HEK293T (cell line): ENCODE measurements around the gene SLC24A4.

Source experiments
- CTCF ChIA-PET: fragments of 350-600 bp; formaldehyde crosslinking; extraction: SDS; loops from one replicate; lab custom pipeline; 2021; ENCODE audit warnings: antibody characterized with exemption, inconsistent platforms; lab: Yijun Ruan, JAX
- POLR2A ChIA-PET: fragments of 350-600 bp; formaldehyde crosslinking; extraction: SDS; loops from one replicate; lab custom pipeline; 2020; ENCODE audit warnings: antibody characterized with exemption, inconsistent platforms; lab: Yijun Ruan, JAX
- DNase-seq: peaks from one replicate; pipeline ENCODE4 v3.0.0; 2012; ENCODE audit warnings: mixed read lengths; ENCODE audit errors: extremely low spot score
- ARNT ChIP-seq: fragments of 450-650 bp; IDR thresholded peaks from 2 replicates; pipeline ENCODE4 v1.6.1; 2017; ENCODE audit warnings: mild to moderate bottlenecking
- BHLHE40 ChIP-seq: fragments of 450-650 bp; IDR thresholded peaks from 2 replicates; pipeline ENCODE4 v1.6.1; 2016; ENCODE audit warnings: mild to moderate bottlenecking, moderate library complexity, borderline replicate concordance
- CTBP1 ChIP-seq: fragments of 450-650 bp; IDR thresholded peaks from 2 replicates; pipeline ENCODE4 v1.6.1; 2016; ENCODE audit warnings: borderline replicate concordance
- ELF4 ChIP-seq: fragments of 450-650 bp; IDR thresholded peaks from 2 replicates; pipeline ENCODE4 v1.6.1; 2017; ENCODE audit warnings: antibody characterized with exemption
- FOXA1 ChIP-seq: fragments of 450-650 bp; IDR thresholded peaks from 2 replicates; pipeline ENCODE4 v1.6.1; 2016; ENCODE audit warnings: mild to moderate bottlenecking
- FOXK2 ChIP-seq: fragments of 450-650 bp; IDR thresholded peaks from 2 replicates; pipeline ENCODE4 v1.6.1; 2016; ENCODE audit warnings: mild to moderate bottlenecking
- FOXM1 ChIP-seq: fragments of 450-650 bp; IDR thresholded peaks from 2 replicates; pipeline ENCODE4 v1.6.1; 2017; ENCODE audit warnings: mild to moderate bottlenecking, borderline replicate concordance
- HDGF ChIP-seq: fragments of 450-650 bp; IDR thresholded peaks from 2 replicates; pipeline ENCODE4 v1.6.1; 2017; ENCODE audit warnings: antibody characterized with exemption, borderline replicate concordance
- L3MBTL2 ChIP-seq: fragments of 450-650 bp; conservative IDR thresholded peaks from 2 replicates; pipeline ENCODE4 v1.6.1; 2016; ENCODE audit warnings: mild to moderate bottlenecking
- LEF1 ChIP-seq: fragments of 450-650 bp; IDR thresholded peaks from 2 replicates; pipeline ENCODE4 v1.6.1; 2017; ENCODE audit warnings: mild to moderate bottlenecking, borderline replicate concordance
- NFRKB ChIP-seq: fragments of 450-650 bp; IDR thresholded peaks from 2 replicates; pipeline ENCODE4 v1.6.1; 2016; ENCODE audit warnings: mild to moderate bottlenecking, moderate library complexity
- SP1 ChIP-seq: fragments of 450-650 bp; IDR thresholded peaks from 2 replicates; pipeline ENCODE4 v1.6.1; 2017
- SUZ12 ChIP-seq: fragments of 450-650 bp; IDR thresholded peaks from 2 replicates; pipeline ENCODE4 v1.6.1; 2016; ENCODE audit warnings: mild to moderate bottlenecking
- TARDBP ChIP-seq: fragments of 450-650 bp; IDR thresholded peaks from 2 replicates; pipeline ENCODE4 v1.6.1; 2016
- ZNF384 ChIP-seq: fragments of 450-650 bp; IDR thresholded peaks from 2 replicates; pipeline ENCODE4 v1.6.1; 2016
- TF ChIP-seq, protein P1 (sequence below): fragments of 450-650 bp; IDR thresholded peaks from 2 replicates; pipeline ENCODE4 v1.6.1; 2016

The SLC24A4 gene

DNA sequence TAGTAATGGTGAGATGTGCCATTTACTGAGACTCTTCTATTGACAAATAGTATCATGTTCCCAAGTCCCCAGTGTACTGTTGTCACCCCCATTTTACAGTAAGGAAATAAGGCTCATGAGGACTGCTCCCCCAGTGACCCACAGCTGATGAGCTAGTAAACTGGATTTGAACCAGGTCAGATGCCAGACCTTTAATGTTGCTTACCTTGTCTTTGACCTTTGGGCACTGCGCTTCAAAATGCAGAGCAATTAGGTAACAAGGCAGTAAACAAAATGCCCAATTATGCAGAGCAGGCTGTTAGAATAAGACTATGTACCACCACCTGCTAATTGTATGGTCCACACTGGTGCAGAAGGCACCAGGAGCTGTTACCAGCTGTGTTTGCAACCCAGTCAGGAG, 152.1 kb downstream of the SLC24A4 start:
- no peak for TF ChIP-seq TARDBP
- TF ChIP-seq NFRKB: no peak
- no peak for TF ChIP-seq SP1
- TF ChIP-seq HDGF: no peak
- TF ChIP-seq ZNF384: no peak
- TF ChIP-seq FOXM1: no peak
- TF ChIP-seq L3MBTL2: no peak
- no peak for TF ChIP-seq BHLHE40
- no peak for TF ChIP-seq CTBP1
- no peak for TF ChIP-seq FOXK2
- TF ChIP-seq FOXA1: no peak
- TF ChIP-seq ARNT: no peak
- ChIA-PET POLR2A (no interaction called here), CTCF (no interaction called here)
- DNase-seq: no peak

DNA sequence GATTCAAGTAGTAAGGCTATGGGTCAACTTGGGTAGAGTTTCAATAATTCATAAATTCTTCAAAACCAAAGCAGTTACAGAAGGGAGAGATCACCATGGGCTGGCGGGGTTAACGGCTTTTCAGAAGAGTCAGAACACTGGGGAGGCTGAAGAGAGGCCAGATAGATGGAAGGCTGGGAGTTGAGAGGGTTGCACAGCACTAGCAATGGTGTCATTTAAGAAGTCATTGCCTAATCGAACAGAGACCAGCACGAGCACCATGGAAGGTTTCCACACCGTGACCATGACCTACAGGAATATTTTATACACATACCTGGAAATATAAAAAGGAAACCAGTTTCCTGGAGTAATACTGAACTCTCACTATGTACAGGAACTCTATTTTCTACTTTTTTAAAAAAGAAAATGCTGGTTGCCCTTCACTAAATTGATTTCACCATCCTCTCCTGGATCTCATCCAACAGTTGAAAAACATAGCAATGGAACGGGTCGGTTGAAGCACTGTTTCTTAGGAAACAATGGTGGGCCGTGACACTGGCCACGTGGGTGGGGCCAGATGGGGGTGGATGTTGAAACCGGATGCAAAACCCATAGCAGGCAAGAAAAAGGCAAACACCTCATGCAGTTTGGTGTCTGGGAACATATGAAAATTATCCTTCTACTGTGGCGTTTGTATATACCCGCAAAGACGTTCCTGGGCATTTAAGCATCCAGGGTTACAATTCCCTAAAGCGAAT, 152.7 kb downstream of the SLC24A4 start:
- ChIA-PET POLR2A (no interaction called here), CTCF (no interaction called here)
- DNase-seq: no peak
- TF ChIP-seq CTBP1 (no peak), FOXM1 (no peak), FOXK2 (no peak), NFRKB (no peak), TARDBP (no peak), LEF1 (no peak), SUZ12 (no peak), ELF4 (no peak), ZNF384 (no peak), HDGF (no peak), ARNT (no peak), L3MBTL2 (no peak), FOXA1 (no peak), SP1 (no peak), BHLHE40 (no peak)
- TF ChIP-seq, protein P1, sequence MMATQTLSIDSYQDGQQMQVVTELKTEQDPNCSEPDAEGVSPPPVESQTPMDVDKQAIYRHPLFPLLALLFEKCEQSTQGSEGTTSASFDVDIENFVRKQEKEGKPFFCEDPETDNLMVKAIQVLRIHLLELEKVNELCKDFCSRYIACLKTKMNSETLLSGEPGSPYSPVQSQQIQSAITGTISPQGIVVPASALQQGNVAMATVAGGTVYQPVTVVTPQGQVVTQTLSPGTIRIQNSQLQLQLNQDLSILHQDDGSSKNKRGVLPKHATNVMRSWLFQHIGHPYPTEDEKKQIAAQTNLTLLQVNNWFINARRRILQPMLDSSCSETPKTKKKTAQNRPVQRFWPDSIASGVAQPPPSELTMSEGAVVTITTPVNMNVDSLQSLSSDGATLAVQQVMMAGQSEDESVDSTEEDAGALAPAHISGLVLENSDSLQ: no peak

DNA sequence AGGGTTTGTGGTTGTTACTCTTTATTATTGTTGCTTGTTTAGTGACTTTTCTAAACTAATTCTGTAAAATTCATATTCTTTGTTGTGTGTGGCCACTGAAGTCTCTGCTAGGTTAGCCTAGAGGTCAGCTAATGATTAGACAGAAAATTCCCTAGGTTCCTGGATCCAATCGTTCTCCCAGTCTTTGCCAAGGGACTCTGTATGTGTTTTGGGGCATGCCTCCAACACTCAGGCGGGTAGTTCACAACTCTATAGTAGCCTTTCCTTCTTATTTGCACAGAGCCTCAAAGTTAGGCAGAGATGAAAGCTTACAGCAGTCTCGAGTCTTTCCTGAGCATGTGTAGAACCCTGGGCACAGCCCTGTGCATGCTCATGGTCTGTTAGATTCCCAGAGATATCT, 157.9 kb downstream of the SLC24A4 start:
- no peak for TF ChIP-seq FOXA1
- no peak for TF ChIP-seq ARNT
- TF ChIP-seq TARDBP: no peak
- no peak for TF ChIP-seq BHLHE40
- TF ChIP-seq SP1: no peak
- TF ChIP-seq ELF4: no peak
- TF ChIP-seq, protein P1: no peak
- TF ChIP-seq CTBP1: no peak
- no peak for TF ChIP-seq LEF1
- TF ChIP-seq HDGF: no peak
- CTCF ChIA-PET: no interaction called here
- no peak for DNase-seq
- POLR2A ChIA-PET: no interaction called here

DNA sequence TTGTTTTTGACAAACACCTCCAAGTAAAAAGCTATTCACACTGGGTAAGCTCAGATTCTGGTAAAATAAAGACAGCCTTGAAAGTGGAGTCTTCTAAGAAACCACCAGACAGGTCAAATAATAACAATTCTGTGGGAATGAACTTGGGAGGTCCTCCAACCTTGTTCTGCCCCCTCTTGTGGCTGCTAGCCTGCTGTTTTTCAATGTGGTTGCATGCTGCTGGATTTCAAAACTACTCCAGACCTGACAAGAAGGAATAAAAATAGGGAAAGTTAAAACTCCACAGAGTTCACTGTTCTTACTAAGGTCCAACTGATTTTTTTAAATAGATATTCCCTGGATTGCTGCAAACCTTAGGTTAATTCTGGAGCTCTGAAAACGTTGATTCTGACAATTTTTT, 158.4 kb downstream of the SLC24A4 start:
- CTCF ChIA-PET: no interaction called here
- POLR2A ChIA-PET: no interaction called here
- TF ChIP-seq FOXA1 (no peak), BHLHE40 (no peak)
- DNase-seq: no peak

DNA sequence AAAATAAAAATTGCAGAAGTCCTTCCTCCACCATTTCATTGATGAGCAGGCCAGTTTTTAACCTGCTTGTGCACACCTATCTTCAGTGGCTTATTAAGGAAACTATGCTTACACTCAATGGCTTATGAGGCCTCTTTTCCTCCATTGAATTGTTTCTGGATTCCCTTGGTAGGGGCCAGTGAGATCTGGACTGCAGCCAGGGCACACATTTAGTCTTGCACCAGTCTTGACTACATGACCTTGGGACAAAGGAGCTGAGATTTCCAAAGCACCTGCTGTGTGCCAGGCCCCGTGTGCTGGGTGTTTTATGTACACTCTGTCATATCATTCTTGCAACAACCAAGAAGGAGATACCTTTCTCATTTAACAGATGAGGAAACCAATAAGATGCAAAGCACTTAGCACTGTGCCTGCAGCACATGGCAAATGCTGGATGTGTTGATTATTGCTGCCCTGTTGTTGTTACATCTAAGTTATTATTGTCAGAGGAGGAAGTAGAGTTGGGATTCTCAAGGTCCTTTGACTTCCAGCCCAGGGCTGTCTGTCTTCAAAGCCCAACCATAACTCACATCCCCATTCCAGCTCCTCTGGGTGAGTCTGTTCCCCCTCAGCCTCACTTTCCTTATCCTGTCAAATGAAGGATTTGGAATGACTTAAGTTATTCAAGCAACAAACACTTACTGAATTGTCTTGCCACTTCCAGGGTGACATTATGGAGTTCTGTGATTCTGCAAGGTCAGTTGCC, 159.0 kb downstream of the SLC24A4 start:
- TF ChIP-seq NFRKB (no peak), LEF1 (no peak), ELF4 (no peak), FOXK2 (no peak), FOXM1 (no peak), SUZ12 (no peak), TARDBP (no peak), ARNT (no peak), SP1 (no peak), BHLHE40 (no peak), ZNF384 (no peak), FOXA1 (no peak), HDGF (no peak)
- TF ChIP-seq, protein P1: no peak
- no peak for DNase-seq
- POLR2A ChIA-PET: no interaction called here

DNA sequence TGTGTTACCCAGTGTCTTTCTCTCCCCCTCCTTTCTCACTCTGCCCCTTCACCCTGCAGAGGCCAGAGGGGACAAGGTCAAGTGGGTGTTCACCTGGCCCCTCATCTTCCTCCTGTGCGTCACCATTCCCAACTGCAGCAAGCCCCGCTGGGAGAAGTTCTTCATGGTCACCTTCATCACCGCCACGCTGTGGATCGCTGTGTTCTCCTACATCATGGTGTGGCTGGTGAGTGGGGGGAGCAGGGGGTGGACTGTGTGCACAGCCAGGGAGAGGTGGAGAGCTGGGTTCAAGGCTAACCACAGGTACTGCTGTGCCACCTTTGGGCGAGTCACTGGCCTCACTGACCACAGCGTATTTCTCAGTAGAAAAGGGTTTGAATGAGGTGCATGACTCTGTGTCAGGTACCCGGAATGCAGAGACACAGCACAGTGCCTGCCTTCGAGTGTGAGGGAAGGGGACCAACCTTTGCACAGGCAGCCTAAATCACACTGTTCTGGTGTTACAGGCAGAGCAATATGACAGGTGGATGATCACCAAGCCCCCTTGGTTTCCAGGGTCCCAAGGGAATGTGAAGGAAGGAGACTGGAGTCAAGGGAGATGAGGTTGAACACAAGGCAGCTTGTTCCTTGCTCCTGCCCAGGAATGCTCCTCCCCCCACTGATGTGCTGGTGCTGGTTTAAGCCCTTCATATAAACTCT, 159.8 kb downstream of the SLC24A4 start:
- TF ChIP-seq FOXM1: no peak
- DNase-seq: no peak
- POLR2A ChIA-PET: no interaction called here
- CTCF ChIA-PET: no interaction called here

More for the DNA sequence above, 159.0 kb downstream of the SLC24A4 start:
- CTCF ChIA-PET: no interaction called here
